ENCODE results near the gene ACO2. TPM values are rescaled to one million over a fixed set of nuclear protein-coding genes. Genes with fewer than 3 reads are reported as not detected.
"Not testable (repeated sequence)": the region's sequence is repeated elsewhere in the genome, so short reads cannot be mapped to it uniquely, and the experiment has no call there.

ACO2 gene
- polyA plus RNA-seq (2012; ENCODE audit: low read depth, missing spikeins): 86.0 TPM

DNA sequence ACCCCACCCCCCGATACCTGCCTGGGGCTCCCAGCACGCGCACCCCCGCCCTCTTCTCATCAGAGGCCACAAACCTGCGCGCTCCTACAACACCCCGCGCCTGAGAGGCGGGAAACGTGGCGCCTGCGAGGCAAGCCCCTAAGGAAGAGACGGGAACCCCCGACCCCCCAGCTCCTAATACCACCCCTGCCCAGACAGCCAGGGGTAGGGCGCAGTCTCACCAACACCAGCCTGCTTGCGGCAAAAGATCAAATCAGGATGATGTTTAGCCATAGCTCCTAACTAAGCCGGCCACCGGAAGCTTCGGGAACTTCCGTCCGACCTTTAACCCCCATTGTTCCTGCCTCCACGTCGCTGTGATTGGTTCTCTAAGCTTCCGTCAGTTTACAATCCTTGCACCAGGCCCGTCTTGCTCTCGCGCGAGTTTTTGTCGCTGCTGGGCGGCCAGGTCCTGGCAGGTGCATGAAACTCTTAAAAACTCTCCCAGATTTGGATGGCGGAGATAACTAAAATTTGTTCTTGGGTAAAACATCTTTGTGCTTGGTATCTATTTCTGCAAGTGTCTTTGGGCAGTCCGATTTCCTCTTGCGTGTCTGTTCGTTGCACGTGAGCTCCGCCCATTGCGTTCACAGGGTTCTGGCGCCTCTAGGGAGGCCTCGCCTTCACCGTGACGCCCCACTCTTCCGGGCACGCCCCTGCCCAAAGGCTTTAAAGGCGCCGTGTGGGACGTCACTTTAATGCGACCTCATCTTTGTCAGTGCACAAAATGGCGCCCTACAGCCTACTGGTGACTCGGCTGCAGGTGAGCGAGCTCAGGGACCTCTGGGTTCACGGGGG, at the start of gene ACO2, which contains the start of gene PHF5A:
ACO2 (plus strand) TSS at position 737 of the 837 bp plus-strand sequence; CDS start at position 767, 30 bp downstream.
PHF5A (minus strand) TSS at position 312 of the 837 bp plus-strand sequence; CDS start at position 273, 39 bp downstream.
- TF ChIP-seq POLR2AphosphoS5 (IDR thresholded peaks at IDR 0.05; ENCODE audit: low read depth, low read length): peak; percentile 77
- TF ChIP-seq PAX5 (IDR thresholded peaks at IDR 0.05; ENCODE audit: insufficient read depth, low read length, severe bottlenecking): no peak
- TF ChIP-seq POU2F2 (IDR thresholded peaks at IDR 0.05; ENCODE audit: low read depth, low read length): peak; percentile 50; the same call in 1 of the 2 replicates
- TF ChIP-seq SPI1 (IDR thresholded peaks at IDR 0.05; ENCODE audit: low read depth, low read length): 0 out of 2 replicates have a peak, but pooled peaks have one; percentile 2
- TF ChIP-seq TAF1 (IDR thresholded peaks at IDR 0.05; ENCODE audit: low read depth, low read length): peak; percentile 95
- TF ChIP-seq POLR2A (IDR thresholded peaks at IDR 0.05; ENCODE audit: low read depth, low read length): peak; percentile 61; the same call in 1 of the 2 replicates
- FAIRE-seq (peak; percentile 97), DNase-seq (ENCODE audit: insufficient read length, low spot score) (peak; percentile 93)

DNA sequence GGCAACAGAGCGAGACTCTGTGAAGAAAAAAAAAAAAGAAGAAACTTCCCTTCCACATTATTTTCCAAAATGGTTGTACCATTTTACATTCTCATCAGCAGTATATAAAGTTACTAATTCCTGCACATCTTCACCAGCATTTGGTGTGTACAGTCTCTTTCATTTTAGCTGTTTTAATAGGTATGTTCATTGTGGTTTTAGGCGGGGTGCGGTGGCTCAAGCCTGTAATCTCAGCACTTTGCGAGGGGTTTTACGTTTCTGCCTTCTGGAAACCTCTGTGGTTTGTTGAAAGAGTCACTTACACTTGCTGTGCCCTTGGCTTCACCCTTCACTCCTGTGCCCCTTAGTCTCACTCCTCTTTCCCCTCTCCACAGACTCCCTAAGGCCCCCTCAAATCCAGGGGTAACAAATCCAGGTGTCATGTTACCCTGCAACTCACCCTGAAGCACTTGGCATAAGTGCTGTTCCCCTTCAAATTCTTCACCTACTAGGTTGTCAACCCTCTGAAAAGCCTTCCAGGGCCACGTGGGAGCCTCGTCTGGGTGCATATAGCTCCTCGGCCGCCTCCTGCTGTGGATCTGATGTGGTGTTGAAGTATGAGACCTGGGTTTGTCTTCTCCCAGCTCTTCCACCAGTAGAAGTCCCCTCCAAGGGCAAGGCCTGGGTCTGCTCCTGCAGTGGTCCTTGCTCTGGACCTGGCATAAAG, 43.1 kb upstream of the ACO2 start:
- TF ChIP-seq TAF1 (IDR thresholded peaks at IDR 0.05; ENCODE audit: low read depth, low read length) (no peak), POLR2A (IDR thresholded peaks at IDR 0.05; ENCODE audit: low read depth, low read length) (no peak), SPI1 (IDR thresholded peaks at IDR 0.05; ENCODE audit: low read depth, low read length) (no peak), POU2F2 (IDR thresholded peaks at IDR 0.05; ENCODE audit: low read depth, low read length) (no peak), POLR2AphosphoS5 (IDR thresholded peaks at IDR 0.05; ENCODE audit: low read depth, low read length) (no peak), PAX5 (IDR thresholded peaks at IDR 0.05; ENCODE audit: insufficient read depth, low read length, severe bottlenecking) (no peak)
- DNase-seq (ENCODE audit: insufficient read length, low spot score) (no peak), FAIRE-seq (peak; percentile 48)

DNA sequence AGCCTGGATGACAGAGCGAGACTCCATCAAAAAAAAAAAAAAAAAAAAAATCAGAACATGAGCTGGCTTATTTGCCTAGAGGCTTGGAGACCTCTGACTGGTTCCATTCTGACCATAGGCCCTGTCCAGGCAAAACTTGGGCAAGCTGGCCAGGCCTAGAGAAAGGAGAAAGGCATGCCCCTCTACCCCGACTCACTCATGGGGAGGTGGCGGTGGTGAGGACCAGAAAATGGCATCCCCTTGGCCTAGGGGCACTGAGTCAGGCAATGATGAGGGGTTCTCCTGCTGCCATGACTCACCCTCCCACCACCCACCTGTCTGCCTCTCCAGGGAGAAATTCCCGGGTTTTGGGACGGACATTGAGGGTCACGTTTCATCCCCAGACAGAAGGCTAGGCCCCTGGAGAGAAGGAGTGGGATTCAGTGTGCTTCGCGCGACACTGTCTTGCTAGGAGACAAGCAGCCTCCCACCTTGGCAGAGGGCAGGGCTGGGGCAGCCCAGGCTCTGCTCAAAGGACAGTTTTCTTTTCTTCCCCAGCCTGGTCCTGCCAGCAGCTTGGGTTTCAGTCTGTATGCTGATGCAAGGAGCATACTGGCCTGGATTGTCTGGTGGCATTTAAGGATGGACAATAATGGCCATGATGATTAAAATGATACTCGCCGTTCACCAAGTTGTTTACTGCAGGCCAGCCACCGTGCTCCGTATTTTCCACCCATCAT, 39.5 kb upstream of the ACO2 start:
- FAIRE-seq: no peak
- TF ChIP-seq POU2F2 (IDR thresholded peaks at IDR 0.05; ENCODE audit: low read depth, low read length) (no peak), PAX5 (IDR thresholded peaks at IDR 0.05; ENCODE audit: insufficient read depth, low read length, severe bottlenecking) (no peak), SPI1 (IDR thresholded peaks at IDR 0.05; ENCODE audit: low read depth, low read length) (no peak), POLR2A (IDR thresholded peaks at IDR 0.05; ENCODE audit: low read depth, low read length) (no peak), POLR2AphosphoS5 (IDR thresholded peaks at IDR 0.05; ENCODE audit: low read depth, low read length) (no peak), TAF1 (IDR thresholded peaks at IDR 0.05; ENCODE audit: low read depth, low read length) (no peak)
- no peak for DNase-seq (ENCODE audit: insufficient read length, low spot score)

- TF ChIP-seq POLR2AphosphoS5 (IDR thresholded peaks at IDR 0.05; ENCODE audit: low read depth, low read length) (no peak), PAX5 (IDR thresholded peaks at IDR 0.05; ENCODE audit: insufficient read depth, low read length, severe bottlenecking) (no peak), SPI1 (IDR thresholded peaks at IDR 0.05; ENCODE audit: low read depth, low read length) (no peak), POLR2A (IDR thresholded peaks at IDR 0.05; ENCODE audit: low read depth, low read length) (no peak), TAF1 (IDR thresholded peaks at IDR 0.05; ENCODE audit: low read depth, low read length) (no peak), POU2F2 (IDR thresholded peaks at IDR 0.05; ENCODE audit: low read depth, low read length) (no peak)
- DNase-seq (ENCODE audit: insufficient read length, low spot score): no peak
- FAIRE-seq: no peak
These were observed 39.0 kb upstream of the ACO2 start for GRCh38 chr22:41429951-41430332.

GRCh38 chr22:41431656-41432055, 37.3 kb upstream of the ACO2 start:
- TF ChIP-seq TAF1 (IDR thresholded peaks at IDR 0.05; ENCODE audit: low read depth, low read length): no peak
- TF ChIP-seq POLR2AphosphoS5 (IDR thresholded peaks at IDR 0.05; ENCODE audit: low read depth, low read length): peak; percentile 32; the same call in 1 of the 2 replicates
- FAIRE-seq (no peak), DNase-seq (ENCODE audit: insufficient read length, low spot score) (no peak)

GRCh38 chr22:41433480-41433879, 35.4 kb upstream of the ACO2 start:
- FAIRE-seq; DNase-seq (ENCODE audit: insufficient read length, low spot score): not testable (repeated sequence)

DNA sequence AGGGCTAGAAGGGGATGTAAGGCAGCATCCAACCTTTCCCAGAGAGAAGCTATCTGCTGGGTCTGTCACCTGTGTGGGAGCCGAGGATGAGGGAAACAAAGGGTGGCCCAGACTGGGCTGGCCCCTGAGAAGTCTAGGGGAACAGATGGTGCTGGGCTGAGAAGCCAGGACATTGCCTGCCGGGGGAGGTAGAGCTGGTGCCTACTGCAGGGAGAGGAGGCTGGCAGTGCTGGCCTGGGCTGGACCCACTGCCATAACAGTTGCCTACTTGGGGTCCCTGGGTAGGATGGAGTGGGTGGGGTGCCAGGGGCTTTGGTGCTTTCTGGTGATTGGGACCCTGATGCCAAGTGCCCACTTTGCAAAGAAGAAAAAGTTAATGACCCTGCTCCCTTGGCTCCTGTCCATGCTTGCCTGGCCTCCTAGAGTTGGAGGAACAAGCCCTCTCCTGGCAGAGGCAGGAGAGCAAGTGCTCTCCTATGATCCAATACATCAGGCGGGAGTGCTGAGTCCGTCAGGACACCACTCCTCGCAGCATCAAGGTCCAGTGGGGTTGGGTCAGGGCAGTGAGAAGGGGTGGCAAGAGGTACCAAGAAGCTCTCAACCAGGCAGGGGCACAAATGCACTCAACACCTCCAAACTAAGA, 34.4 kb upstream of the ACO2 start:
- FAIRE-seq: peak; percentile 45
- DNase-seq (ENCODE audit: insufficient read length, low spot score): not testable (repeated sequence)

DNA sequence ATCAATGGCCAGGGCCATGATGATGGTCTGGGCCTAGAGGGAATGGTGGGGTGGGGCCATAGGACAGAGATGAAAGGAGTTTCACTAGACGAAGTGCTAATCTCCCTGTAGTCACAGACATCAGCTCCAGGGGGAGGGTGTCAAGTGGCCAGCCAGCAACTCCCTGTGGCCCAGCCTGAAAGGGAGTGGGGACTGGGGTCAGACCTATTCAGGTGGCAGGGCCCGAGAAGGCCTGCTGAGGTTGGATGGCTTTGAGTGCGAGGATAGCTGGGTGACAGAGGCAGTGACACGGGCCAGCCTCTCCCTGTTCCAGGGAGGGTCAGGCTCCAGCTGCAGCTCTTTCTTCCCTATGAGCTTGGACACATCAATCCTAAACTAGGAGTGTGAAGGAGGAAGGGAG, 33.4 kb upstream of the ACO2 start:
- no peak for FAIRE-seq

More for the DNA sequence above, 33.4 kb upstream of the ACO2 start:
- no peak for TF ChIP-seq SPI1 (IDR thresholded peaks at IDR 0.05; ENCODE audit: low read depth, low read length)
- no peak for TF ChIP-seq POLR2AphosphoS5 (IDR thresholded peaks at IDR 0.05; ENCODE audit: low read depth, low read length)
- TF ChIP-seq PAX5 (IDR thresholded peaks at IDR 0.05; ENCODE audit: insufficient read depth, low read length, severe bottlenecking): no peak
- no peak for TF ChIP-seq TAF1 (IDR thresholded peaks at IDR 0.05; ENCODE audit: low read depth, low read length)
- no peak for TF ChIP-seq POLR2A (IDR thresholded peaks at IDR 0.05; ENCODE audit: low read depth, low read length)
- no peak for TF ChIP-seq POU2F2 (IDR thresholded peaks at IDR 0.05; ENCODE audit: low read depth, low read length)
- DNase-seq (ENCODE audit: insufficient read length, low spot score): no peak
